ENCODE results near the gene CACNG1. TPM values are rescaled to one million over a fixed set of nuclear protein-coding genes. Genes with fewer than 3 reads are reported as not detected.

CACNG1 gene
- total and polyA plus RNA-seq, 4 donors, result not detected

GRCh38 chr17:67032382-67032781 is 12.0 kb upstream of the CACNG1 start:
- TF ChIP-seq REST (IDR thresholded peaks at IDR 0.05), result no peak
- Histone ChIP-seq H3K9ac (ENCODE audit: low read depth in 1 of 2, low read length in 2 of 2) (no peak overlapping the region), H3K36me3 (ENCODE audit: control insufficient read depth in 4 of 4, insufficient read depth in 3 of 4, low read depth in 1 of 4, low read length in 3 of 4) (no peaks in the 10 kb centered on the region), H3K27ac (ENCODE audit: low read depth in 1 of 2, low read length in 2 of 2) (no peak overlapping the region), H3K4me3 (ENCODE audit: low read depth in 1 of 3, low read length in 3 of 3) (no peak overlapping the region), H3K27me3 (ENCODE audit: control insufficient read depth in 4 of 4, insufficient read depth in 4 of 4, low read length in 3 of 4) (no peaks in the 10 kb centered on the region), H3K9me3 (ENCODE audit: control insufficient read depth in 4 of 4, low read length in 3 of 4) (no peaks in the 10 kb centered on the region), H3K4me1 (ENCODE audit: control insufficient read depth in 4 of 4, insufficient read depth in 4 of 4, low read length in 3 of 4) (no peaks in the 10 kb centered on the region)
- DNase-seq (ENCODE audit: low spot score), result no peak
- 92% methylated on average over 14 of the region's 14 CpGs for WGBS

- no peaks in the 10 kb centered on the region for H3K27me3 ChIP-seq (ENCODE audit: control insufficient read depth in 4 of 4, insufficient read depth in 4 of 4, low read length in 3 of 4)
- H3K9ac ChIP-seq (ENCODE audit: low read depth in 1 of 2, low read length in 2 of 2), result no peak overlapping the region
- 90% methylated on average over 13 of the region's 13 CpGs for WGBS
- H3K4me1 ChIP-seq (ENCODE audit: control insufficient read depth in 4 of 4, insufficient read depth in 4 of 4, low read length in 3 of 4), result no peaks in the 10 kb centered on the region
- TF ChIP-seq EGR1 (IDR thresholded peaks at IDR 0.05; ENCODE audit: low read depth in 2 of 2) (no peak), ZBTB33 (IDR thresholded peaks at IDR 0.05) (no peak), YY1 (IDR thresholded peaks at IDR 0.05) (no peak), FOXA1 (IDR thresholded peaks at IDR 0.05) (no peak), JUND (IDR thresholded peaks at IDR 0.05) (no peak), GABPA (IDR thresholded peaks at IDR 0.05 in 1 of 2, conservative IDR thresholded peaks at IDR 0.05 in 1 of 2) (no peak), ATF3 (IDR thresholded peaks at IDR 0.05) (no peak), MAX (IDR thresholded peaks at IDR 0.05) (no peak), CTCF (IDR thresholded peaks at IDR 0.05; ENCODE audit: low read depth, low read length, missing input control) (no peak), TAF1 (conservative IDR thresholded peaks at IDR 0.05) (no peak), RXRA (IDR thresholded peaks at IDR 0.05) (no peak), SP1 (IDR thresholded peaks at IDR 0.05) (no peak), HNF4A (conservative IDR thresholded peaks at IDR 0.05) (no peak), HNF4G (IDR thresholded peaks at IDR 0.05) (no peak), NR2F2 (IDR thresholded peaks at IDR 0.05) (no peak)
- no peaks in the 10 kb centered on the region for H3K36me3 ChIP-seq (ENCODE audit: control insufficient read depth in 4 of 4, insufficient read depth in 3 of 4, low read depth in 1 of 4, low read length in 3 of 4)
- no peaks in the 10 kb centered on the region for H3K9me3 ChIP-seq (ENCODE audit: control insufficient read depth in 4 of 4, low read length in 3 of 4)
- H3K4me3 ChIP-seq (ENCODE audit: low read depth in 1 of 3, low read length in 3 of 3), result no peak overlapping the region
- DNase-seq (ENCODE audit: low spot score), result no peak
- no peak overlapping the region for H3K27ac ChIP-seq (ENCODE audit: low read depth in 1 of 2, low read length in 2 of 2)
Observed at GRCh38 chr17:67032985-67033384, 11.4 kb upstream of the CACNG1 start.

All from liver (tissue), 9 donors.